H9 (cell line): ENCODE data around the gene WASF3. TPM values are rescaled to one million over a fixed set of nuclear protein-coding genes. Genes with fewer than 3 reads are reported as not detected.

ENCODE experiments used
- DNase-seq: peaks from one replicate; pipeline ENCODE4 v3.0.0-alpha.2; 2017
- H2AFZ ChIP-seq: one replicate; pipeline ENCODE4 v1.6.1; 2013; ENCODE audit warnings: mild to moderate bottlenecking, low read length, control low read depth, moderate library complexity
- H2AK5ac ChIP-seq: 2 replicates; pipeline ENCODE4 v1.6.1; 2013; ENCODE audit warnings: low read length, control low read depth, mixed read lengths; ENCODE audit not compliant: insufficient read length
- H2BK120ac ChIP-seq: one replicate; pipeline ENCODE4 v1.6.1; 2013; ENCODE audit warnings: low read depth, mild to moderate bottlenecking, low read length, control low read depth, inconsistent platforms; ENCODE audit not compliant: poor library complexity, severe bottlenecking
- H2BK12ac ChIP-seq: 2 replicates; pipeline ENCODE4 v1.6.1; 2013; ENCODE audit warnings: low read length, control low read depth, mixed read lengths, low read depth; ENCODE audit not compliant: insufficient read length
- H2BK15ac ChIP-seq: 2 replicates; pipeline ENCODE4 v1.6.1; 2013; ENCODE audit warnings: low read depth, low read length, control low read depth
- H2BK20ac ChIP-seq: one replicate; pipeline ENCODE4 v1.6.1; 2013; ENCODE audit warnings: low read depth, mild to moderate bottlenecking, low read length, control low read depth, inconsistent platforms; ENCODE audit not compliant: poor library complexity, severe bottlenecking
- H2BK5ac ChIP-seq: 2 replicates; pipeline ENCODE4 v1.6.1; 2013; ENCODE audit warnings: low read length, control low read depth, mixed read lengths; ENCODE audit not compliant: insufficient read length
- H3K14ac ChIP-seq: 2 replicates; pipeline ENCODE4 v1.6.1; 2013; ENCODE audit warnings: low read length, control low read depth; ENCODE audit not compliant: insufficient read depth
- H3K18ac ChIP-seq: 2 replicates; pipeline ENCODE4 v1.6.1; 2013; ENCODE audit warnings: low read depth, mild to moderate bottlenecking, mixed read lengths, low read length, control low read depth; ENCODE audit not compliant: insufficient read length
- H3K23ac ChIP-seq: 2 replicates; pipeline ENCODE4 v1.6.1; 2013; ENCODE audit warnings: low read length, control low read depth, mixed read lengths, low read depth; ENCODE audit not compliant: insufficient read length
- H3K23me2 ChIP-seq: 2 replicates; pipeline ENCODE4 v1.6.1; 2013; ENCODE audit warnings: low read depth, mild to moderate bottlenecking, mixed read lengths, low read length, control low read depth; ENCODE audit not compliant: insufficient read length, poor library complexity, severe bottlenecking
- H3K27ac ChIP-seq: 2 replicates; pipeline ENCODE4 v1.5.1; 2013; ENCODE audit warnings: low read length, control low read depth, mixed read lengths, low read depth; ENCODE audit not compliant: insufficient read length
- H3K27me3 ChIP-seq: 2 replicates; pipeline ENCODE4 v1.6.1; 2013; ENCODE audit warnings: low read length, control low read depth, inconsistent platforms; ENCODE audit not compliant: insufficient read depth
- H3K4ac ChIP-seq: 2 replicates; pipeline ENCODE4 v1.6.1; 2013; ENCODE audit warnings: low read depth, mild to moderate bottlenecking, control low read depth, inconsistent platforms, low read length, moderate library complexity
- H3K4me1 ChIP-seq: 2 replicates; pipeline ENCODE4 v1.6.1; 2013; ENCODE audit warnings: low read length, control low read depth, inconsistent platforms; ENCODE audit not compliant: insufficient read depth
- H3K4me2 ChIP-seq: 2 replicates; pipeline ENCODE4 v1.6.1; 2013; ENCODE audit warnings: low read length, control low read depth, mixed read lengths; ENCODE audit not compliant: insufficient read length, insufficient read depth
- H3K56ac ChIP-seq: 2 replicates; pipeline ENCODE4 v1.6.1; 2013; ENCODE audit warnings: low read depth, mild to moderate bottlenecking, mixed read lengths, low read length, control low read depth; ENCODE audit not compliant: insufficient read length
- H3K79me1 ChIP-seq: 2 replicates; pipeline ENCODE4 v1.6.1; 2013; ENCODE audit warnings: low read depth, mild to moderate bottlenecking, moderate library complexity, low read length, control low read depth, inconsistent platforms; ENCODE audit not compliant: insufficient read depth, poor library complexity, severe bottlenecking
- H3K79me2 ChIP-seq: 2 replicates; pipeline ENCODE4 v1.6.1; 2013; ENCODE audit warnings: low read length, control low read depth, inconsistent platforms; ENCODE audit not compliant: insufficient read depth
- H3K9ac ChIP-seq: 2 replicates; pipeline ENCODE4 v1.6.1; 2013; ENCODE audit warnings: low read length, control low read depth, mixed read lengths; ENCODE audit not compliant: insufficient read length; ENCODE audit errors: extremely low read depth
- H3K9me3 ChIP-seq: one replicate; pipeline ENCODE4 v1.6.1; 2013; ENCODE audit warnings: low read depth, low read length, inconsistent platforms; ENCODE audit not compliant: control insufficient read depth
- H3T11ph ChIP-seq: one replicate; pipeline ENCODE4 v1.6.1; 2013; ENCODE audit warnings: mild to moderate bottlenecking, low read length, control low read depth, inconsistent platforms
- H4K20me1 ChIP-seq: one replicate; pipeline ENCODE4 v1.6.1; 2013; ENCODE audit not compliant: control insufficient read depth, insufficient read length, insufficient read depth
- H4K5ac ChIP-seq: 2 replicates; pipeline ENCODE4 v1.6.1; 2013; ENCODE audit warnings: low read depth, mild to moderate bottlenecking, mixed read lengths, low read length, control low read depth; ENCODE audit not compliant: insufficient read length
- H4K8ac ChIP-seq: replicated peaks from 2 replicates; pipeline ENCODE4 v1.6.1; 2013; ENCODE audit warnings: low read length, control low read depth, mixed read lengths, low read depth; ENCODE audit not compliant: insufficient read length
- H4K91ac ChIP-seq: 2 replicates; pipeline ENCODE4 v1.6.1; 2013; ENCODE audit warnings: low read depth, mild to moderate bottlenecking, moderate library complexity, mixed read lengths, low read length, control low read depth; ENCODE audit not compliant: insufficient read length
- H3K27ac Mint-ChIP-seq, 3 experiments: 2 replicates in 2 of 3; 3 replicates in 1 of 3; pipeline ENCODE4 v1.8.0; 2020 to 2021; ENCODE audit warnings: mixed read lengths in 3 of 3, mild to moderate bottlenecking in 1 of 3, moderate library complexity in 1 of 3
- H3K27me3 Mint-ChIP-seq: 2 replicates; pipeline ENCODE4 v1.8.0; 2021; ENCODE audit warnings: low read depth, mild to moderate bottlenecking, moderate library complexity, mixed read lengths
- H3K36me3 Mint-ChIP-seq, 3 experiments: 2 replicates in 2 of 3; 3 replicates in 1 of 3; pipeline ENCODE4 v1.8.0; 2020 to 2021; ENCODE audit warnings: low read depth in 3 of 3, mixed read lengths in 3 of 3; ENCODE audit not compliant: insufficient read depth in 1 of 3
- H3K4me1 Mint-ChIP-seq, 2 experiments: 2 replicates each; pipeline ENCODE4 v1.8.0; 2020; ENCODE audit warnings: mixed read lengths in 2 of 2
- H3K4me3 Mint-ChIP-seq, 2 experiments: 2 replicates in 1 of 2; 3 replicates in 1 of 2; pipeline ENCODE4 v1.8.0; 2020 to 2021; ENCODE audit warnings: mild to moderate bottlenecking in 2 of 2, mixed read lengths in 2 of 2, moderate library complexity in 1 of 2
- H3K9me3 Mint-ChIP-seq, 2 experiments: 2 replicates in 1 of 2; 3 replicates in 1 of 2; pipeline ENCODE4 v1.8.0; 2020; ENCODE audit warnings: mild to moderate bottlenecking in 2 of 2, mixed read lengths in 2 of 2, moderate library complexity in 1 of 2
- WGBS: extraction: QIAGEN DNeasy Blood & Tissue Kit; methylation state at CpG from one replicate; pipeline ENCODE4 v1.1.7; 2013; ENCODE audit warnings: missing lambda C conversion rate, low lambda C conversion rate, mixed read lengths; ENCODE audit not compliant: insufficient read length; ENCODE audit errors: extremely low coverage; 5-methylcytosine and 5-hydroxymethylcytosine counted together
- total RNA-seq: library from RNA; stranded (reverse); gene quantifications from 2 replicates; pipeline ENCODE4 v1.2.1, GENCODE V29; 2021
- TF ChIP-seq, protein P1 (sequence below): fragments of 200-600 bp; sonication (generic); conservative IDR thresholded peaks from 3 replicates; pipeline ENCODE4 v1.8.0; 2021; ENCODE audit warnings: antibody characterized with exemption, mild to moderate bottlenecking

Gene WASF3
- total RNA-seq, 1 experiment from 2014 or later, result 22.2 TPM

DNA sequence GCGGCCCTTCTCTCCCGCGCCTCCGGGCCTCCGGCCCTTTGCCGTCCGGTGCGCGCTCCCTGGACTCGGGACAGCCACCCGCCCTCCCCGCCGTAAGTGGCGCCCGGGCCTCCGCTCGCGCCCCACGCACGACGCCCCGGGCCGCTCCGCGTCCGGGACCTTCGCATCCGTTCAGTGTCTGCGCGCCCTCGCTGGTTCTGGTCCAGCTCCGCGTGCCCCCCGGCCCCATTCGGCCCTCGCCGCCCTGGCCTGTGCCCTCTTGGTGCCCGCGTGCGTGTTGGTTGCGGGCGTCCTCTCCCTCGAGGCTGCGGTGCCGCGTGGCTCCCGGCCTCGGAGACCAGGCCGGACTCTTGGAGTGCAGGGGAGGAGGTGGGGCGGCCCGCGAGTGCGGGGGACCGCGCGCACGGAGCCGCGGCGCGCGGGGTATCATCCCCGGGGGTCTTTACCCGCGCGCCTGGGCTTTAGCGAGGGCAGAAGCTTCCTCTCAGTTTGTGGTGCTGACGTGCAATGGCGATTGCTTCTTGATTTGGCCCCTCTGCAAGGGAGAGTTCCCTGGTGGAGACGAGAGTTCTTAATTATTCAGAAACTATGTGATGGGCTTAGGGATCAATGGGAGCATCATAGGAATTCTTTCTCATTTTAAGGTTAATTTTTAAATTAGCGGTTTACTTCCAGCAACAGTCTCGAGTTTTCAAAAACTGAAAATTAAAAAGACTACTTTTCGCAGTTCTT is 757 bp downstream of the WASF3 start:
- H3K4me3 Mint-ChIP-seq, result peak overlapping the region; percentile 75 to 91
- no peak overlapping the region for H3T11ph ChIP-seq
- H4K91ac ChIP-seq, result no peak overlapping the region
- H3K4me2 ChIP-seq, result peak overlapping the region; percentile 61
- H3K9ac ChIP-seq, result peak overlapping the region; percentile 19
- peak overlapping the region; percentile 77; the same call in 1 of the 2 replicates for H3K14ac ChIP-seq
- H3K23me2 ChIP-seq, result peaks cover 3% of the 10 kb centered on the region
- no peak overlapping the region for H2AFZ ChIP-seq
- H4K8ac ChIP-seq, result no peak overlapping the region
- H3K27ac Mint-ChIP-seq, result no peak overlapping the region
- no CpG with 5 or more reads among the region's 73 CpGs for WGBS
- peaks cover 8% of the 10 kb centered on the region; the same call in 1 of the 2 replicates for H3K79me2 ChIP-seq
- DNase-seq, result no peak
- no peaks in the 10 kb centered on the region for H3K27me3 ChIP-seq
- TF ChIP-seq, protein P1, sequence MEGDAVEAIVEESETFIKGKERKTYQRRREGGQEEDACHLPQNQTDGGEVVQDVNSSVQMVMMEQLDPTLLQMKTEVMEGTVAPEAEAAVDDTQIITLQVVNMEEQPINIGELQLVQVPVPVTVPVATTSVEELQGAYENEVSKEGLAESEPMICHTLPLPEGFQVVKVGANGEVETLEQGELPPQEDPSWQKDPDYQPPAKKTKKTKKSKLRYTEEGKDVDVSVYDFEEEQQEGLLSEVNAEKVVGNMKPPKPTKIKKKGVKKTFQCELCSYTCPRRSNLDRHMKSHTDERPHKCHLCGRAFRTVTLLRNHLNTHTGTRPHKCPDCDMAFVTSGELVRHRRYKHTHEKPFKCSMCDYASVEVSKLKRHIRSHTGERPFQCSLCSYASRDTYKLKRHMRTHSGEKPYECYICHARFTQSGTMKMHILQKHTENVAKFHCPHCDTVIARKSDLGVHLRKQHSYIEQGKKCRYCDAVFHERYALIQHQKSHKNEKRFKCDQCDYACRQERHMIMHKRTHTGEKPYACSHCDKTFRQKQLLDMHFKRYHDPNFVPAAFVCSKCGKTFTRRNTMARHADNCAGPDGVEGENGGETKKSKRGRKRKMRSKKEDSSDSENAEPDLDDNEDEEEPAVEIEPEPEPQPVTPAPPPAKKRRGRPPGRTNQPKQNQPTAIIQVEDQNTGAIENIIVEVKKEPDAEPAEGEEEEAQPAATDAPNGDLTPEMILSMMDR, result no peak
- H2BK120ac ChIP-seq, result no peak overlapping the region
- H2BK20ac ChIP-seq, result no peak overlapping the region
- peaks cover 5% of the 10 kb centered on the region; the same call in 1 of the 2 replicates for H3K4me1 ChIP-seq
- H3K9me3 ChIP-seq, result no peaks in the 10 kb centered on the region
- no peak overlapping the region for H2AK5ac ChIP-seq
- no peak overlapping the region; the same call in 1 of the 2 replicates for H2BK15ac ChIP-seq
- H2BK12ac ChIP-seq, result no peak overlapping the region
- no peak overlapping the region for H3K56ac ChIP-seq
- H3K36me3 Mint-ChIP-seq, result peaks cover 0 to 5% (median 0%) of the 10 kb centered on the region in 3 experiments; a peak in 2 of 7 replicates
- peak overlapping the region; percentile 50 for H3K18ac ChIP-seq
- no peak overlapping the region for H3K4ac ChIP-seq
- H3K27ac ChIP-seq, result no peak overlapping the region
- no peaks in the 10 kb centered on the region for H4K20me1 ChIP-seq
- peaks cover 46% of the 10 kb centered on the region for H3K27me3 Mint-ChIP-seq
- peaks cover 5% of the 10 kb centered on the region for H3K79me1 ChIP-seq
- H3K9me3 Mint-ChIP-seq, result peaks cover 10 to 12% of the 10 kb centered on the region in 2 experiments; a peak in 3 of 5 replicates
- no peak overlapping the region for H3K23ac ChIP-seq
- H2BK5ac ChIP-seq, result no peak overlapping the region
- no peak overlapping the region for H4K5ac ChIP-seq
- H3K4me1 Mint-ChIP-seq, result peaks cover 16 to 17% of the 10 kb centered on the region in 2 experiments
